Tibial nerve (tissue), 4 donors: ENCODE results near the gene C22orf15.

ENCODE experiments used
- EP300 ChIP-seq, 2 donors: sonication (generic); formaldehyde crosslinking; IDR thresholded peaks; one replicate each; pipeline ENCODE4 v1.6.1; 2017; ENCODE audit warnings: antibody characterized with exemption in 2 of 2, mild to moderate bottlenecking in 1 of 2
- POLR2A ChIP-seq, 2 donors: fragments of 450-650 bp; IDR thresholded peaks; one replicate each; pipeline ENCODE4 v1.6.1; 2017; ENCODE audit warnings: antibody characterized with exemption in 2 of 2, mild to moderate bottlenecking in 2 of 2, moderate library complexity in 2 of 2
- TF ChIP-seq, protein P1 (sequence below), 5 experiments: fragments of 200-600 bp in 3 of 5; fragments of 450-650 bp in 2 of 5; sonication (generic) in 3 of 5; IDR thresholded peaks; one replicate each; pipeline ENCODE4 v1.5.1; 2016 to 2019; ENCODE audit warnings: antibody characterized with exemption in 5 of 5, mild to moderate bottlenecking in 3 of 5, moderate library complexity in 2 of 5

- TF ChIP-seq, protein P1, sequence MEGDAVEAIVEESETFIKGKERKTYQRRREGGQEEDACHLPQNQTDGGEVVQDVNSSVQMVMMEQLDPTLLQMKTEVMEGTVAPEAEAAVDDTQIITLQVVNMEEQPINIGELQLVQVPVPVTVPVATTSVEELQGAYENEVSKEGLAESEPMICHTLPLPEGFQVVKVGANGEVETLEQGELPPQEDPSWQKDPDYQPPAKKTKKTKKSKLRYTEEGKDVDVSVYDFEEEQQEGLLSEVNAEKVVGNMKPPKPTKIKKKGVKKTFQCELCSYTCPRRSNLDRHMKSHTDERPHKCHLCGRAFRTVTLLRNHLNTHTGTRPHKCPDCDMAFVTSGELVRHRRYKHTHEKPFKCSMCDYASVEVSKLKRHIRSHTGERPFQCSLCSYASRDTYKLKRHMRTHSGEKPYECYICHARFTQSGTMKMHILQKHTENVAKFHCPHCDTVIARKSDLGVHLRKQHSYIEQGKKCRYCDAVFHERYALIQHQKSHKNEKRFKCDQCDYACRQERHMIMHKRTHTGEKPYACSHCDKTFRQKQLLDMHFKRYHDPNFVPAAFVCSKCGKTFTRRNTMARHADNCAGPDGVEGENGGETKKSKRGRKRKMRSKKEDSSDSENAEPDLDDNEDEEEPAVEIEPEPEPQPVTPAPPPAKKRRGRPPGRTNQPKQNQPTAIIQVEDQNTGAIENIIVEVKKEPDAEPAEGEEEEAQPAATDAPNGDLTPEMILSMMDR (IDR thresholded peaks at IDR 0.05) = no peak
- TF ChIP-seq POLR2A (IDR thresholded peaks at IDR 0.05) (no peak), EP300 (IDR thresholded peaks at IDR 0.05) (no peak)
Measured at GRCh38 chr22:23762842-23763578, at the start of gene C22orf15.
